Mesenteric fat pad (tissue), 1 donor: ENCODE data around the gene TRIM32. TPM values are rescaled to one million over a fixed set of nuclear protein-coding genes. Genes with fewer than 3 reads are reported as not detected.

Experiments
- DNase-seq: peaks from one replicate; pipeline ENCODE4 v3.0.0-alpha.2; 2020; ENCODE audit warnings: low spot score
- total RNA-seq: library from RNA; stranded (reverse); fragmentation: NEBNext Ultra II Directional; extraction: Animal tissue kit (Norgen Biotek cat#: 25700); gene quantifications from one replicate; pipeline ENCODE4 v1.2.1, GENCODE V29; 2021
- donor health status: DM: yes; HTN: yes; CAD: no.

Gene TRIM32
- total RNA-seq, 1 donor from 2014 or later: 19.8 TPM

DNA sequence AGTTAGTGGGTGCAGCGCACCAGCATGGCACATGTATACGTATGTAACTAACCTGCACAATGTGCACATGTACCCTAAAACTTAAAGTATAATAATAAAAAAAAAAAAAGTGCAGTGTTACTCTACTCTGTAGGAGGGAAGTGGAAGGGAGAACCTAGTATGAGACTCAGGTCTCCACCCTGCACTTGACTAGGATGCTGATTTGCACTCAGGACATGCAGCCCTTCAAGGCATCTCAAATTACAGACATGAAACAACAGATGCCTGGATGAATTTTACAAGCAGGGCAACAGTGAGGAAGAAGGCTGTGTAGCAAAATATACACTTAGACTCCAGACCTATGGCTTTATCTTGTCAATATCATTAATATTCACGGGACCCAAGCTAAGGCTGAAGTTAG, 16.5 kb downstream of the TRIM32 start:
- DNase-seq: no peak

- DNase-seq: no peak
Observed at GRCh38 chr9:116704470-116704869, 17.4 kb downstream of the TRIM32 start.

GRCh38 chr9:116705531-116705930, 18.4 kb downstream of the TRIM32 start:
- DNase-seq: no peak

- no peak for DNase-seq
Observed at GRCh38 chr9:116706310-116707290, 19.5 kb downstream of the TRIM32 start.

- no peak for DNase-seq
Observed at GRCh38 chr9:116712781-116713180, 25.7 kb downstream of the TRIM32 start.

DNA sequence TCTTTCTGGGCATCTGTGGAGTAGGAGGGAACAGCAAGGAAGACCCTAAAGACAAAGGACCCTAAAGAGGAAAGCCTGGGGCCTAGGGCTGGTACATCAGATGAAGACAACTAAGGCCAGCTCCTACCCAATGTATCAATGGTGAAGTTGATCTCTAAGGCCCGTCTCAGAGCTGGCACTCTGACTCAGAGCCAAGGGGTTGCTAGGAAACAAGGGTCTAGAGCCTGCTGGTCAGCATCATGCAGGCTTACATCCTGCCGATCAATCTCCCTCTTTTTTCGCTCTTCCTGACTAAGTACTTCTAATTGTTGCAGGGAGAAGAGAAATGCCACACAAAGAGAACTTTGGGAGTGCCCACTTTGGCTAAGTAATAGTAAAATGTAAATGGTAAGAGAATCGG, 26.2 kb downstream of the TRIM32 start:
- no peak for DNase-seq

DNA sequence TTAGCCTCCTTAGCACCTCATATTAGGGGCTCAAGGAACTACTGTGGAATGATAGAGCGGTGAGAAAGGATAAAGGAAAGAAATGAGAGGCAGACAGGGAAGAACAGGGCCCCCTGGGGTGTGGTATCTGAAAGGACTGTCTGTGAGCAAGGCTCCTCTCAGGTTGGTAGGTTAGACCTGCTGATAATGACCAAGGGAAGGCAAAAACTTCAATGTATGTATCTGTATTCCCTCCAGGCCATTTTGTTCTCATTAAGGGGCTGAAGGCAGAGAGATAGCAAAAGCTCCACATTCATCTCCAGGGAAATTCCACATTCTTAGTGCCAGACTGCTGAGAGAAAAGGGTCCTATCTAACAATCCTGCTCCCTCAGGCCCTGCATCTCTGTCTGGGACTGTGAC, 28.6 kb downstream of the TRIM32 start:
- DNase-seq: no peak

GRCh38 chr9:116716438-116716837, 29.3 kb downstream of the TRIM32 start:
- DNase-seq: no peak

GRCh38 chr9:116717150-116717549, 30.0 kb downstream of the TRIM32 start:
- no peak for DNase-seq

- DNase-seq: no peak
Observed at GRCh38 chr9:116718111-116718510, 31.0 kb downstream of the TRIM32 start.

DNA sequence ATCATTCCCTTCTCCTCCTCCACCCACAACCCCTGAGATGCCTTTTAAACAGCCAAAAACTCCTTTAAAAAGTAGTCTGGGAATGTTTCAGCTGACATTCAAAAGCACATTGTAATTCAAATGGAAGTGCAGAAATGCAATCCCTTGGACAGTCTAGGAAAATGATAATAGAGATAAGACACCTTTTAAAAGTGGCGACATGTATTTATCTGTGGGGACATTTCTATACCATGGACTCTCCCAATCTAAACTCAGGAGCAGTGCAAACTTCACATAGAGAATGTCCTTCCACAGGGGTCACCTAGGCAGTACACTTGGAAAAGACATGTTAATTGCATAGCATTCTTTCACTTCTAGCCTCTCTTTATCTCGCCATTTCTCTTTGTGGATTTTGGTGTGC, 33.0 kb downstream of the TRIM32 start:
- DNase-seq: no peak

- no peak for DNase-seq
Observed at GRCh38 chr9:116721411-116721810, 34.3 kb downstream of the TRIM32 start.

DNA sequence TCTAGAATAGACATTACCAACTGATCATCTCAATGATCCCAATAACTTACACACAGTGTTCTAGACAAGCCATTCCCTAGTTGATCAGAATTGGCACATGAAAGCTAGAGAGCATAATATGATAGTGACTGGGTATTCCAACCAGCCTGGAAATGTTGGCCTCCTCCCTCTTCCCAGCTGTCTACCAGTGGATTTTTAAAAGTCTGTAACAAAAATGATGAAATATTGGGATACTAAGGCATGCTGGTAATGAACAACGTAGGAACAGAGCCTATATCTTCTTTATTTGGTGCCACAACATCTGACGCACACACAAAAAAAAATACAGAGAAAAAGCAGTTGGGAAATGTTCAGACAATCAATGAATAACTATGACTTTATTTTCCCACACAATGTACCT, 34.8 kb downstream of the TRIM32 start:
- no peak for DNase-seq

- DNase-seq: no peak
Observed at GRCh38 chr9:116724123-116724522, 37.0 kb downstream of the TRIM32 start.

DNA sequence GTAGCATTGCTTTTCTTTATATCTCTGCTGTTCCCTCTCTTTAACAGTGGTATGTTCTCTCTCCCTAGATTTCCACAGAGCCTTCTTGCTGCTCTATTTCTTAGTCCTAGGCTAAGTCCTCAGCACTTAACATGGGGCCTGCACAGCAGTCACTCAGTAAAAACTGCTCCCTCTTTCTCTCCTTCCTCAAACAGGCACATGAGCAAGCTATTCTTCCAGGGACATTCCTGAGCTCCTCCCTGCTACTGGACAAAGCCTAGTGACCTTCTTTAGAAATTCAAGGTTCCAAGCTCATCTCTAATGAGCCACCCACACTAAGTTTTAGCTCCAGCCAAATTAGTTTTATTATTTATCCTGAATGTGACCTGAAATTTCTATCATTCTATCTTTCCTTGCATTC, 39.5 kb downstream of the TRIM32 start:
- DNase-seq: no peak

- no peak for DNase-seq
Observed at GRCh38 chr9:116733010-116733641, 46.0 kb downstream of the TRIM32 start.

DNA sequence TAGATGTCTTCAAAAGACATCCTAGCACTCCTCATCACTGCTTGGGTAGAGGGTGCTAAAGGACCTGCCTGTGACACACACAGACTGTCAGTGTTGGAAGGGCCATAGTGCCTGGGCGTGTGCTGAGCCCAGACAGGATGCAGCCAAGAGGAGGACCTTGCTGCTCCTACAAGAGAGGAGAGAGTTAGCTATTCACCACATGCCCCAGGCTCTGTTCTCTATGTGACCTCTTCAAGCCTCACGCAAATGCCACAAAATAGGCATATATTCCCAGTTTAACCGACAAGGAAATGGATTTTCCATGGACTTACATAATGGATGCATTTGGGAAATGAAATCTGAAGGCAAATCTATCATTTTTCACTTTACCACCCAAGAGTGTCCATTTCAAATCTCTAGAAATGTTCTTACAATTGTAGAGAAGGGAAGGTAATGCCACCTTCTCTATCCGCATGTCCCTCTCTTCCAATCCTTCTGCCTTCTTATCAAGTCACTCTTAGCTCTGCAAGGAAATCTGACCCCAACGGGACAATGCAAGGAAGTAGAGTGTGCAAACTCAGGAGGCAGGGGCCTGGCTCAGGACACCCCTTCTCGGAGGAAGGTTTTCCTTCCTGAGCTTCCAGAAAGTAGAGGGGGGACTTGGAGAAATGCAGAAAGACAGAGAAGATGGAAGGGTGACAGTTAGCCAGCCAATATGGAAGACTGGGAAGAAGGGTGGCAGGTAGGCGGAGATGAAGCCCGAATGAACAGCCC, 49.5 kb downstream of the TRIM32 start:
- no peak for DNase-seq

DNA sequence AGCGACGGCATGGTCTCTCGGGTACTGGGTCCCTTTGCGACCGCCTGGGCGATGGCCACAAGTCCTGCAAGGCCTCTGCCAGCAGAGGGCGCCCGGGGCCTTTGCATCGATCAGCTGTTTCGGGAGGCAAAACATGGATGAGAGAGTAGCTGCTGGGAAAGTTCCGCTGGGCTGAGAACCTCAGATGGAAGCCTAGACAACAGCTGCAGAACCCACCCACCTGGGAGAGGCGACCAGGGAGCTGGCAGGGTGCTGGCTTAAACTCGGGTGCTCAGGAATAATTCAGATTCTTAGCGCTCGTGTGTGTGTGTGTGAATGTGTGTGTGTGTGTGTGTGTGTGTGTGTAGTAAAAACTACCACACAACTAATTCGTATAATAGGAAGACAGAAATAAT, 50.0 kb downstream of the TRIM32 start:
- no peak for DNase-seq

DNA sequence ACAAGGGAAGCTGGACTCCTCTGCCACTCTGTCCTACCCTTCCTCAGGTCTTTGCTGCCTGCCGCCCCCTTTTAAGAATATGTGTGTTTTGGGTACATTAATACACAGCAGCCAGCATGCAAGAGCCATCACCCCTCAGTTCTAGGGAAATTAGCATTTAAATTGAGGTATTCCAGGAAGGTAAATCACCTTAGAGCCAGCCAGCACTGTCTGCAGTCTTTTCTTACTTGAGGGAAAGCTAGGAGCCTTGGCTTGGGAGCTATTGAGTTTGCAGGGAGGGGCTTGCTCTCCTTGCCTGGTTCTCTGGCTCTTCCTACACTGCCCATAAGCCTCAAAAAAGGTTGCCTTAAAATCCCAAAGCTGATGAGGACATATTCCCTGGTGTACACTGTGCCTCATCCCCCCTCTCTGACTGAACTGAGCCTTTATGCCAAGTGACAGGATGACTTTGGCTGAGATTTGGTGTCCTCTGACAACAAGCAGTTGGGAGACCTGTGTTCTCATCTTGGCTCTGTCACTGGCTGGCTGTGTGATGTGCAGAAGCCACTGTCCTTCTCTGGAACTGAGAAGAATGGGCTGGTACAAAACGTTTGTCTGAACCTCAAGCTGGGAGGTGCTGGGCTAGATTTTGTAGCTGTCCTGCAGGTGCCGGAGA, 54.1 kb downstream of the TRIM32 start:
- DNase-seq: no peak

DNA sequence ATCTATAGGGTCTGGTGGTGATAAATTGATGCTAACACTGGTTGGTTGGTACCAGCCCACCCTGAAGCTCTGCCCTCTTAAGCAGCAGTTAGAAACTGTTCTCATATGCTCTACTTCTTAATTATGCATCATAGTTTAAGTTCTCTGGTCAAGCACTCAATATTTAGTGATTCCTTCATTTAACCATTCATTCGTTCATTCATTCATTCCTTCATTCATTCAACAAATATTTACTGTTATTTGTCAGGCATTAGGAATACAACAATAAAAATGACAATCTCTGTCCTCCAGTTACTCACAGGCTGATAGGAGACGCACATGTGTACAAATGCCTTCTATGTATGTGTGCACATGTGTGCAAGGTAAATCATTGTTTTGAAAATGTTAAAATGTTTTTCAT, 54.6 kb downstream of the TRIM32 start:
- DNase-seq: no peak

DNA sequence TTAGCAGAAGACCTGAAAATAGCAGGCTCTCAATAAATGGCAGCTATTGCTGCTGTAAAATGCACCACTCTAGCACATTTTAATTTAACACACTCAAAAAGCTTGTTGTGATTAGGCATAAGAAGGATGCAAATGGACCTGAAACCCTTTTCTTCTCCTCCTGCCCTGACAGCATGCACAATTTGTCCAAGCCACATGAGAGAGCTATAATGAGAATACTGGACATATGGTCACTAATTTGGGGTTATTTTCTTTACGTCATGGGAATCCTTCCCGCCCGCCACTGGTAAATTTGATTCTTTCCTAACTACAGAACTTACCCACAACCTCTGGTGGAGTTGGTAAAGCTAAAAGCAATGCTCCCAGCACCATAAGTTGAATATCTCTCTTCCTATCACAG, 62.1 kb downstream of the TRIM32 start:
- DNase-seq: no peak
